Lower lobe of right lung (tissue), 2 donors: ENCODE measurements around the gene ZNF878. TPM values are rescaled to one million over a fixed set of nuclear protein-coding genes. Genes with fewer than 3 reads are reported as not detected.

Experiments used
- ATAC-seq, 2 donors: fragments of 200-7000 bp; cut with Tn5 transposase; one replicate each; pipeline ENCODE4 v1.9.1; 2020 to 2022; ENCODE audit warnings: mild to moderate bottlenecking in 2 of 2, moderate library complexity in 2 of 2
- DNase-seq: peaks from one replicate; pipeline ENCODE4 v3.0.0-alpha.2; 2020
- H3K27ac ChIP-seq: fragments of 200-600 bp; one replicate; pipeline ENCODE4 v1.8.0; 2022
- H3K27me3 ChIP-seq: fragments of 200-600 bp; one replicate; pipeline ENCODE4 v1.8.0; 2022; ENCODE audit warnings: low read depth
- H3K36me3 ChIP-seq: fragments of 200-600 bp; one replicate; pipeline ENCODE4 v1.8.0; 2022; ENCODE audit warnings: mild to moderate bottlenecking
- H3K4me1 ChIP-seq: fragments of 200-600 bp; one replicate; pipeline ENCODE4 v1.8.0; 2022
- H3K4me3 ChIP-seq: fragments of 200-600 bp; one replicate; pipeline ENCODE4 v1.8.0; 2022; ENCODE audit warnings: mild to moderate bottlenecking
- H3K9me3 ChIP-seq: fragments of 200-600 bp; one replicate; pipeline ENCODE4 v1.8.0; 2022
- intact Hi-C: fragments of 100-400 bp; cut with DNase I; formaldehyde crosslinking; loops from one replicate; pipeline ENCODE4 v1.11.0; 2022
- total RNA-seq: library from RNA; stranded (reverse); fragmentation: NEBNext Ultra II Directional; extraction: Animal tissue kit (Norgen Biotek cat#: 25700); gene quantifications from one replicate; pipeline ENCODE4 v1.2.1, GENCODE V29; 2021
- TF ChIP-seq, protein P1 (sequence below): fragments of 200-600 bp; IDR thresholded peaks from one replicate; pipeline ENCODE4 v1.8.0; 2022; ENCODE audit warnings: antibody characterized with exemption, mild to moderate bottlenecking
- donor health status: DM: no; HTN: yes; CAD: no; lungs with severe emphysema.

The ZNF878 gene
- total RNA-seq, 1 donor from 2014 or later = 0.35 TPM

DNA sequence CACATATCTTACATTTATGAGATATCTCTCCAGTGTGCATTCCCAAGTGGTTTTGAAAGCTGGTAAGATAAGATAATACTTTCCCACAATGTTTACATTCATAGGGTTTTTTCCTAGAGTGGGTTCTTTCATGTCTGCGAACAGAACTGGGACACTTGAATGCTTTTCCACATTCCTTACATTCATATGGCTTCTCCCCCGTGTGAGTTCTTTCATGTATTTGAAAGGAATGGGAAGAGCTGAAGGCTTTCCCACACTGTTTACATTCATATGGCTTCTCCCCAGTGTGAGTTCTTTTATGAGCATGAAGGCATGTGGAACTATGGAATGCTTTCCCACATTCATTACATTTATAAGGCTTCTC is 37.0 kb downstream of the ZNF878 start:
- ATAC-seq = no peak
- TF ChIP-seq, protein P1, sequence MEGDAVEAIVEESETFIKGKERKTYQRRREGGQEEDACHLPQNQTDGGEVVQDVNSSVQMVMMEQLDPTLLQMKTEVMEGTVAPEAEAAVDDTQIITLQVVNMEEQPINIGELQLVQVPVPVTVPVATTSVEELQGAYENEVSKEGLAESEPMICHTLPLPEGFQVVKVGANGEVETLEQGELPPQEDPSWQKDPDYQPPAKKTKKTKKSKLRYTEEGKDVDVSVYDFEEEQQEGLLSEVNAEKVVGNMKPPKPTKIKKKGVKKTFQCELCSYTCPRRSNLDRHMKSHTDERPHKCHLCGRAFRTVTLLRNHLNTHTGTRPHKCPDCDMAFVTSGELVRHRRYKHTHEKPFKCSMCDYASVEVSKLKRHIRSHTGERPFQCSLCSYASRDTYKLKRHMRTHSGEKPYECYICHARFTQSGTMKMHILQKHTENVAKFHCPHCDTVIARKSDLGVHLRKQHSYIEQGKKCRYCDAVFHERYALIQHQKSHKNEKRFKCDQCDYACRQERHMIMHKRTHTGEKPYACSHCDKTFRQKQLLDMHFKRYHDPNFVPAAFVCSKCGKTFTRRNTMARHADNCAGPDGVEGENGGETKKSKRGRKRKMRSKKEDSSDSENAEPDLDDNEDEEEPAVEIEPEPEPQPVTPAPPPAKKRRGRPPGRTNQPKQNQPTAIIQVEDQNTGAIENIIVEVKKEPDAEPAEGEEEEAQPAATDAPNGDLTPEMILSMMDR = no peak
- H3K9me3 ChIP-seq = peaks cover 75% of the 10 kb centered on the region
- intact Hi-C loops = no loop called here
- no peaks in the 10 kb centered on the region for H3K27me3 ChIP-seq
- no peak overlapping the region for H3K27ac ChIP-seq
- peaks cover 38% of the 10 kb centered on the region for H3K36me3 ChIP-seq
- no peak overlapping the region for H3K4me3 ChIP-seq
- DNase-seq = no peak
- H3K4me1 ChIP-seq = no peaks in the 10 kb centered on the region

DNA sequence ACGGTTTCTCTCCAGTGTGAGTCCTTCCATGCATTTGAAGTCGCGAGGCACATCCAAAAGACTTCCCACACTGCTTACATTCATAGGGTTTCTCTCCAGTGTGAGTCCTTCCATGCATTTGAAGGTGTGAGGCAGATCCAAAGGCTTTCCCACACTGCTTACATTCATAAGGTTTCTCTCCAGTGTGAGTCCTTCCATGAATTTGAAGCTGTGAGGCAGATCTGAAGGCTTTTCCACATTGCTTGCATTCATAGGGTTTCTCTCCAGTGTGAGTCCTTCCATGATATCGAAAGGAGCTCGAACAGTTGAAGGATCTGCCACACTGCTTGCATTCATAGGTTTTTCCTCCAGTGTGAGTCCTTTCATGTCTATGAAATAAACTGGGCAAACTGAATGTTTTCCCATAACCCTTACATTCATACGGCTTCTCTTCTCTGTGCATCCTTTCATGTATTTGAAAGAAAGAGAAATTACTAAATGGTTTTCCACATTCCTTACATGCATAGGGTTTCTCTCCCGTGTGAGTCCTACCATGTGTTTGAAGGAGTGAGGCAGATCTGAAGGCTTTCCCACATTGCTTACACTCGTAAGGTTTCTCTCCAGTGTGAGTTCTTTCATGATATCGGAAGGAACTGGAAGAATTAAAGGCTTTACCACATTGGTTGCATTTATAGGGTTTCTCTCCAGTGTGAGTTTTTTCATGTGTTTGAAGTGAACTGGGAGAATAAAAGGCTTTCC is 37.6 kb downstream of the ZNF878 start:
- H3K9me3 ChIP-seq = peaks cover 72% of the 10 kb centered on the region
- intact Hi-C loops = no loop called here

DNA sequence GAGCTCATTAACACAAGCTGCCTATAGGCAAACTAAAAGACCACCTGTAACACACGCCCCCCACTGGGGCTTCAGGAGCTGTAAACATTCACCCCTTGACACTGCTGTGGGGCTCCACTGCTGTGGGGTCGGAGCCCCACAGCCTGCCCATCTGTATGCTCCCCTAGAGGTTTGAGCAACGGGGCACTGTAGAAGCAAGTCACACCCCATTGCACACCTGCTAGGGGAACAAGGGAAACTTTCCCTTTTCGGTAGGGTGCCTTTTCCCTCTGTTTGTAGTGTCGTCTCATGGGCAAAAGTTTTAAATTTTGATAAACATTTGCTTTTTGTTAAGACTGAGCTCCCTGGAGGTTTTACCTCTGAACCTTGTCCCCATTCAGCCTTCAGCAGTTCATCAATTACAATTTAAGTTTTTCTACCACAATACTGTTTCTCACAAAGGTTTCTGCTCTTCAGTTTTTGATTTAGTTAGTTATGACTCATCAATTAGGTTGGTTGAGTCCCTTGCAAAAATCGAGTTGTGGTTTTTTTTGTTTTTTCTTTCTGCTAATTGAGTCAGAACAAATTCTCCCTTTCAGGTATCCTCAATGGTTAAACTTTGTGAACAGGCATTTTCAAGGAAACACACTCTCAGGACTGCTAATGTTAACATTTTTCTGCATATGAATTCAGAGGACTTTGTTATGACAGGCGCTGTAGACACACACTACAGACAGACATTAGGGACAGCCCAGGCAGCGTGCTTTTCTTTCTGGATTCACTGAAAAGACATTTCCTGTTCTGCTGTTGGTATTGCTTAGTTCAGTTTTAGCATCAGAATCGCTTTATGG is 52.4 kb downstream of the ZNF878 start:
- H3K36me3 ChIP-seq = peaks cover 14% of the 10 kb centered on the region
- no peak for DNase-seq
- H3K27ac ChIP-seq = no peak overlapping the region
- H3K27me3 ChIP-seq = no peaks in the 10 kb centered on the region
- no peaks in the 10 kb centered on the region for H3K9me3 ChIP-seq
- no peak for ATAC-seq
- no peaks in the 10 kb centered on the region for H3K4me1 ChIP-seq
- intact Hi-C loops = no loop called here
- H3K4me3 ChIP-seq = no peak overlapping the region
- TF ChIP-seq, protein P1 = no peak

More for the DNA sequence above, 37.6 kb downstream of the ZNF878 start:
- Histone ChIP-seq H3K27ac (no peak overlapping the region), H3K4me3 (no peak overlapping the region), H3K27me3 (no peaks in the 10 kb centered on the region), H3K36me3 (peaks cover 38% of the 10 kb centered on the region), H3K4me1 (no peaks in the 10 kb centered on the region)
- TF ChIP-seq, protein P1 = no peak
- DNase-seq (no peak), ATAC-seq (no peak)

DNA sequence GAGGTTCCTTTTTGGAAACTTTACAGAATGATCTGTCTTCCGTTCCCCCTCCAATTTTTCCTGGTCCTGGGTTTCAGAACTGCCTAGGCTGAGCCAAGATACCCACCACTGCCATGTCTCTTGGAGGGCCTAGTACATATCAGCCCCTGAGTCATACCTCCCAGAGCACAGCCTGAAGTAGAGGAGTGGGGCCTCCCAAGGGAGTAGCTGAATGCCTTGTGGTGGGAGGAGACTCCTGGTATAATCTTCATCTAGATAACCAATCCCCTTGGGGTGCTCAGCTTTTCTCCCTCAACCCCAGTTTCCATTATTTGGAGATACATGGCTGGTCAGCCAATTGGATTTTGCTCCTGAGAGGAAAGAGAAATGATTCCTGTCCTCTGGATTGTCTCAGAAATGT is 57.6 kb downstream of the ZNF878 start:
- Histone ChIP-seq H3K36me3 (no peaks in the 10 kb centered on the region), H3K9me3 (no peaks in the 10 kb centered on the region), H3K4me3 (no peak overlapping the region), H3K27me3 (no peaks in the 10 kb centered on the region), H3K4me1 (no peaks in the 10 kb centered on the region), H3K27ac (no peak overlapping the region)
- TF ChIP-seq, protein P1 = no peak
- ATAC-seq = no peak
- intact Hi-C loops = no loop called here
- DNase-seq = no peak

Other genes starting within 250 kb of the ZNF878 start
- gene ZNF440, start 238.7 kb downstream of the ZNF878 start, total RNA-seq = 21.7 TPM
- gene ZNF439, start 204.2 kb downstream of the ZNF878 start, total RNA-seq = 11.2 TPM
- gene ZNF69, start 165.2 kb downstream of the ZNF878 start, total RNA-seq = 12.2 TPM
- gene ZNF700, start 127.9 kb downstream of the ZNF878 start, total RNA-seq = 13.4 TPM
- gene ZNF763, start 87.9 kb downstream of the ZNF878 start, total RNA-seq = 5.2 TPM
- 5.1 TPM for gene ZNF433, start 17.3 kb downstream of the ZNF878 start, total RNA-seq
- gene ZNF844, start 11.8 kb upstream of the ZNF878 start, total RNA-seq = 11.7 TPM
- gene ZNF20, start 87.4 kb upstream of the ZNF878 start, total RNA-seq = 6.6 TPM
- 8.4 TPM for gene ZNF625, start 103.8 kb upstream of the ZNF878 start, total RNA-seq
- gene ZNF136, start 110.1 kb upstream of the ZNF878 start, total RNA-seq = 14.9 TPM
- 12.8 TPM for gene ZNF44, start 241.9 kb upstream of the ZNF878 start, total RNA-seq